ENCODE data around the gene SLC35E2B. TPM values are rescaled to one million over a fixed set of nuclear protein-coding genes. Genes with fewer than 3 reads are reported as not detected.

Gene SLC35E2B
- 9.2 to 13.4 TPM (median 12.5 TPM) in 5 replicates for total RNA-seq (2022; extraction: Qiagen RNA extraction)

DNA sequence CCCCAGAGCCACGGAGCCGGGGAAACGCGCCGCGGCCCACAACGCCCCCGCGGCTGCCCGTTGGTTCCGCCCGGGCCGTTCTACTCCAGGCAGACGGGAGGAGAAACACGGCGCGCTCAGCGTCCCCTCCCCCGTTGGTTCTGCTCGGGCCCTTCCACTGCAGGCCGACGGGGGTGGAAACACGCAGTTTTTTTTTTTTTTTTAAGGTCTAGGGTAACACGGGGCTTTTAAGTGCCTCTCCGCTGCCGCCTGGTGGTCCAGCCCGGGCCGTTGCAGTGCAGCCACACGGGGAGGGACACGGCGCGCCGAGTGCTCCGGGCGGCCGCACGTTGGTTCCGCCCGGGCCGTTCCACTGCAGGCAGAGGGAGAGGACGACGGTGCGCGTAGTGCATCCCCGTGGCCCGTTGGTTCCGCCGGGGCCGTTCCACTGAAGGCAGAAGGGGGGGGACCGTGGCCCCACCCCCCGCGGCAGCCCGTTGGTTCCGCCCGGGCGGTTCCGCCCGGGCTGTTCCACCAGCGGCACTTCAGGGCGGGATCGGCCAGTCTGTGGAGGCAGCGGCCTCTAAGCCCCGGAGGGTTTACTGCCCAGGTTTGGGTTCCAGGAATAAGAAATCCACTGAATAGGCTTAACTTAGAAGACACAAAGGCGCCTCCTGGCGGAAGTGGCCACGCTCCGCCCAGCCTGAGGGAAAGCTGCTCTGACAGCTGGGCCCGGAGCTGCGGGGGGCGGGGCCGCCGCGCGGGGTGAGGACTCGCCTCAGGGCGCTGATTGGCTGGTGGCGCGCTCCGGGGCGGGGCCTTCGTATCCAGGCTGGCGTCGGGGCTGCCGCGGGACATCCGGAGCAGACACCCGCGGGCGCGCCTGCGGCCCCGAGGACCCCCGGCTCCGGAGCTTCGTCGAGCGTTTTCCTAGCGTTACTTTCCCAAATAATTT lies at the start of gene SLC35E2B:
Gene SLC35E2B, minus strand, starts transcription at position 82 of the 934 bp plus-strand sequence. CDS start 16,096 bp downstream, outside the sequence.

DNA sequence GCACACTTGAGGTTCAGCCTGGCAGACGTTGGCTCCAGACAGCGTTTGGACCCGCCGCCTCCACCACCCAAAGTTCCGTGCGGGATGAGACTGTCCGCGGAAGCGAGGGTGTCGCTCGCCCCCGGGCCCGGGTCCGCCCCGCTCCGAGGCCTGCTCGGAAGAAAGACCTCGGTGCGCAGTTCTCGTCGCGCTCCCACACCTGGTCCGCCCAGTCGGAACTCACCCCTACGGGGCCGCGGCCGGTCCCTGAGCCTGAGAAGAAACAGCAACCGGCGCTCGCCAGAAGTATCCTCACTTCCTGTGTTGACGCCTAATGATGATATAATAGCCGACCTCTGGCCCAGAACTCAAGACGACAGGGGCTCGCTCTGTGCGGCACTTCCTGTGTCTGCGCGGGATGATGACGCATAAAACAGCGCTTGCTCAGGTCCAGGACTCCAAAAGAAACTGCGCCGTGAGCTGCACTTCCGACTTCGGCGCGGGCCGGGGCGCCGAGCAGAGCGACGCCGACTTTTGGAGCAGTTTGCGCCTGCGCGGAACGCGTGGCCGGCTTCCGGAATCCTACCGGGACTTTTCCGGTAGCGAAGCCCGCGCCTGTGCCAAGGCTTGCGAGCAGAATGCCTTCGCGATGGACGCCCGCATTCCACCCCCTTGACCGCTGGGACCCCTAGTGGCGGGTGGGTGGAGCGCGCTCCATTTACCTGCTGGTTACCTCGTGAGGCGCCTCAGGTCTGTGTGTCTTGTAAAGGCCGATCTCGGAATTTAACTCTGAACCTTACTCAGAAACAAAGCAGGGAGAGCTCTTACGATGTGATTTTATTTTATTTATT lies 31.7 kb upstream of the SLC35E2B start, which contains the start of gene CDK11A:
Gene CDK11A, minus strand, starts transcription at position 323 of the 830 bp plus-strand sequence. CDS start 1,539 bp downstream, outside the sequence.

DNA sequence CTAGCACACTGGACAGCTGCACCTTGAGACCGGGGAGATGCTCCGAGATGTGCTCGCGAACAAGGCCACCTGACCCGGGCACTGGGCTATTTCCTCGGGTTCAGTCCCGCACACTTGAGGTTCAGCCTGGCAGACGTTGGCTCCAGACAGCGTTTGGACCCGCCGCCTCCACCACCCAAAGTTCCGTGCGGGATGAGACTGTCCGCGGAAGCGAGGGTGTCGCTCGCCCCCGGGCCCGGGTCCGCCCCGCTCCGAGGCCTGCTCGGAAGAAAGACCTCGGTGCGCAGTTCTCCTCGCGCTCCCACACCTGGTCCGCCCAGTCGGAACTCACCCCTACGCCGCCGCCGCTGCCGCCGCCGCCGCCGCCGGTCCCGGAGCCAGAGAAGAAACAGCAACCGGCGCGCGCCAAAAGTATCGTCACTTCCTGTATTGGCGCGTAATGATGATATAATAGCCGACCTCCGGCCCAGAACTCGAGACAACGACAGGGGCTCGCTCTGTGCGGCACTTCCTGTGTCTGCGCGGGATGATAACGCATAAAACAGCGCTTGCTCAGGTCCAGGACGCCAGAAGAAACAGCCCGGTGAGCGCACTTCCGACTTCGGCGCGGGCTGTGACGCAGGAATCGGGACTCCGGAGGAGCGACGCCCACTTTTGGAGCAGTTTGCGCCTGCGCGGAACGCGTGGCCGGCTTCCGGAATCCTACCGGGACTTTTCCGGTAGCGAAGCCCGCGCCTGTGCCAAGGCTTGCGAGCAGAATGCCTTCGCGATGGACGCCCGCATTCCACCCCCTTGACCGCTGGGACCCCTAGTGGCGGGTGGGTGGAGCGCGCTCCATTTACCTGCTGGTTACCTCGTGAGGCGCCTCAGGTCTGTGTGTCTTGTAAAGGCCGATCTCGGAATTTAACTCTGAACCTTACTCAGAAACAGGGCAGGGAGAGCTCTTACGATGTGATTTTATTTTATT lies 33.7 kb downstream of the SLC35E2B start, which contains the start of gene CDK11B:
Gene CDK11B, minus strand, starts transcription at position 422 of the 967 bp plus-strand sequence. CDS start 1,519 bp downstream, outside the sequence.

GRCh38 chr1:1631782-1632420 lies 60.7 kb downstream of the SLC35E2B start, which contains the start of gene MMP23B:
Gene MMP23B (plus strand): TSS chr1:1632173. CDS start chr1:1632219, 46 bp downstream.

DNA sequence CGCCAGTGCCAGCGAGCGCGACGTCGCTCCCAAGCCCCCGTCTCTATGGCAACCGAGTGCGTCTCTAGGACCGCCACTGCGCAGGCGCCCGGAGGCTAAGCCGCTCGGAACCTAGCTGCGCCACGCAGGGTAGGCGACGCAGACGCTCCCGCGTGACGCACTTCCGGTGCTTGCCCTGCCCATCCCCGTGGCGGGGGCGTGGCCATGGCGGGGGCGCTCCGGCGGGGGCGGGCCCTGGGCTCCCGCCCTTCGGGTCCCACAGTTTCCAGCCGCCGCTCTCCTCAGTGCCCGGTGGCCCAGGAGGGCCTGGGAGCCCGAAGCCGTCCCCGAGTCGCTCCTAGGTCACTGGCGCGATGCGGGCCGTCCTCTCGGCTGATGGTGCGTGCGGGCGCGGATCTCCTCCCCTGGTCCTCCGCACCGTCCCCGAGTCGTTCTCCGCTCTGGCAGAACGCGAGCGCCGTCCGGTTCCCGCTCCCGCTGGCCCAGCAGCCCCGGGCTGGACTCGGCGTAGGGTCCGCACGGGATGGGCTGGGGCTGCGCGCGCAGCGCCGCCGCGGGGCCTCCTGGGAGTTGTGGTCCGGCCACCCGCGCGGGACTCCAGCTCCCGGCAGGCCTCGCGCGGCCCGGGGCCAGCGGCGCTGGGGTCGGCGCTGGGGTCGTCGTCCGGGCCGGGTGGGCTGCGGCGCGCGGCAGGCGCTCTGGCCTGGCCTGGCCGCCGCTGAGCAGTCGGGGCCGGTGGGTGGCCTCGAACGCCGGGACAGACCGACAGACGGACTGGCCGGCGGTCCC lies 77.1 kb downstream of the SLC35E2B start, which contains the start of gene MIB2:
Gene MIB2, plus strand, starts transcription at position 245 of the 789 bp plus-strand sequence. CDS start 7,953 bp downstream, outside the sequence.

Other genes with a start within 250 kb of the SLC35E2B start
- gene ATAD3C, start 243.1 kb downstream of the SLC35E2B start, total RNA-seq (2022; extraction: Qiagen RNA extraction), result not detected in 5 replicates
- gene ATAD3B, start 221.0 kb downstream of the SLC35E2B start, total RNA-seq (2022; extraction: Qiagen RNA extraction), result 1.2 to 3.6 TPM (median 3.0 TPM) in 5 replicates
- gene ATAD3A, start 180.6 kb downstream of the SLC35E2B start, total RNA-seq (2022; extraction: Qiagen RNA extraction), result 28.1 to 41.2 TPM (median 37.2 TPM) in 5 replicates
- 0.24 to 1.1 TPM (median 0.32 TPM) in 5 replicates for gene TMEM240, start 152.2 kb downstream of the SLC35E2B start, total RNA-seq (2022; extraction: Qiagen RNA extraction)
- gene SSU72, start 117.9 kb downstream of the SLC35E2B start, total RNA-seq (2022; extraction: Qiagen RNA extraction), result 90.7 to 106 TPM (median 100 TPM) in 5 replicates
- 5.8 to 8.8 TPM (median 8.1 TPM) in 5 replicates for gene FNDC10, start 92.7 kb downstream of the SLC35E2B start, total RNA-seq (2022; extraction: Qiagen RNA extraction)
- 7.2 to 20.5 TPM (median 19.5 TPM) in 5 replicates for gene MIB2, start 77.3 kb downstream of the SLC35E2B start, total RNA-seq (2022; extraction: Qiagen RNA extraction)
- gene MMP23B, start 60.6 kb downstream of the SLC35E2B start, total RNA-seq (2022; extraction: Qiagen RNA extraction), result 0.18 to 1.2 TPM (median 0.64 TPM) in 5 replicates
- gene CDK11B, start 33.8 kb downstream of the SLC35E2B start, total RNA-seq (2022; extraction: Qiagen RNA extraction), result 24.2 to 26.3 TPM (median 25.5 TPM) in 5 replicates
- gene CDK11A, start 31.6 kb upstream of the SLC35E2B start, total RNA-seq (2022; extraction: Qiagen RNA extraction), result 18.0 to 28.0 TPM (median 22.9 TPM) in 5 replicates
- gene NADK, start 85.7 kb upstream of the SLC35E2B start, total RNA-seq (2022; extraction: Qiagen RNA extraction), result 28.5 to 43.1 TPM (median 39.8 TPM) in 5 replicates
- gene GNB1, start 198.3 kb upstream of the SLC35E2B start, total RNA-seq (2022; extraction: Qiagen RNA extraction), result 176 to 211 TPM (median 198 TPM) in 5 replicates
- gene CALML6, start 222.5 kb upstream of the SLC35E2B start, total RNA-seq (2022; extraction: Qiagen RNA extraction), result 0.13 to 0.50 TPM (median 0.32 TPM) in 4 of 5 replicates, not detected in the other
- 0.30 to 1.3 TPM (median 0.85 TPM) in 5 replicates for gene TMEM52, start 226.5 kb upstream of the SLC35E2B start, total RNA-seq (2022; extraction: Qiagen RNA extraction)